Right lobe of liver (tissue), 6 donors: ENCODE results near the gene GPC5. TPM values are rescaled to one million over a fixed set of nuclear protein-coding genes. Genes with fewer than 3 reads are reported as not detected.
"Not testable (repeated sequence)": the region's sequence is repeated elsewhere in the genome, so short reads cannot be mapped to it uniquely, and the experiment has no call there.

Experiments
- ATAC-seq, 4 donors: fragments of 200-7000 bp; cut with Tn5 transposase; one replicate each; pipeline ENCODE4 v1.9.1; 2020; ENCODE audit warnings: mild to moderate bottlenecking in 4 of 4, moderate library complexity in 4 of 4
- DNase-seq, 3 donors: peaks; one replicate each; pipeline ENCODE4 v3.0.0-alpha.2; 2020
- H3K27ac ChIP-seq, 3 donors: fragments of 200-600 bp; one replicate each; pipeline ENCODE4 v1.8.0; 2022
- H3K27me3 ChIP-seq, 2 donors: fragments of 200-600 bp; one replicate each; pipeline ENCODE4 v1.8.0; 2022
- H3K36me3 ChIP-seq, 4 donors: fragments of 200-600 bp; sonication (generic) in 1 of 4; one replicate each; pipeline versions ENCODE4 v1.5.1 to v1.8.0; 2017 to 2022; ENCODE audit warnings: control low read depth in 1 of 4
- H3K4me1 ChIP-seq, 4 donors: fragments of 200-600 bp; sonication (generic) in 1 of 4; one replicate each; pipeline versions ENCODE4 v1.5.1 to v1.8.0; 2017 to 2022; ENCODE audit warnings: control low read depth in 1 of 4
- H3K4me3 ChIP-seq, 3 donors: fragments of 200-600 bp; one replicate each; pipeline ENCODE4 v1.8.0; 2022
- H3K9me3 ChIP-seq, 4 donors: fragments of 200-600 bp; sonication (generic) in 1 of 4; one replicate each; pipeline versions ENCODE4 v1.5.1 to v1.8.0; 2017 to 2022; ENCODE audit warnings: control low read depth in 1 of 4
- POLR2A ChIP-seq: fragments of 450-650 bp; IDR thresholded peaks from one replicate; pipeline ENCODE4 v1.6.1; 2017; ENCODE audit warnings: antibody characterized with exemption, mild to moderate bottlenecking
- WGBS: methylation state at CpG from one replicate; pipeline ENCODE4 v1.1.6; 2018; ENCODE audit warnings: low coverage, low lambda C conversion rate; ENCODE audit not compliant: insufficient coverage; ENCODE audit errors: missing lambda C conversion rate; 5-methylcytosine and 5-hydroxymethylcytosine counted together
- intact Hi-C, 2 donors: fragments of 100-400 bp; cut with DNase I; formaldehyde crosslinking; loops; one replicate each; pipeline versions ENCODE4 v1.11.2 to v1.14.1; 2022
- total RNA-seq, 6 experiments: library from RNA; depleted of rRNA in 2 of 6; stranded (reverse); fragments of >200 nt in 2 of 6; fragmentation: NEBNext Ultra II Directional in 3 of 6; extraction: Animal tissue kit (Norgen Biotek cat#: 25700) in 3 of 6; gene quantifications; one replicate each; pipeline versions ENCODE4 v1.1.0 to v1.2.4, GENCODE V29; 2016 to 2023
- TF ChIP-seq, protein P1 (sequence below), 4 donors: fragments of 200-600 bp in 3 of 4; fragments of 450-650 bp in 1 of 4; IDR thresholded peaks; one replicate each; pipeline versions ENCODE4 v1.5.1 to v1.8.0; 2016 to 2022; ENCODE audit warnings: antibody characterized with exemption in 4 of 4, mild to moderate bottlenecking in 2 of 4
- donor health status: DM: no; HTN: yes; CAD: no.
- donor health status: DM: no; HTN: no; CAD: no.
- donor health status: DM: no; HTN: no; CAD: no.
- donor health status: DM: no; HTN: yes; CAD: no.
- donor health status: DM: no; HTN: yes; CAD: no.

The GPC5 gene
- total RNA-seq, 6 experiments from 2014 or later = 0.12 to 0.99 (median 0.66) TPM

DNA sequence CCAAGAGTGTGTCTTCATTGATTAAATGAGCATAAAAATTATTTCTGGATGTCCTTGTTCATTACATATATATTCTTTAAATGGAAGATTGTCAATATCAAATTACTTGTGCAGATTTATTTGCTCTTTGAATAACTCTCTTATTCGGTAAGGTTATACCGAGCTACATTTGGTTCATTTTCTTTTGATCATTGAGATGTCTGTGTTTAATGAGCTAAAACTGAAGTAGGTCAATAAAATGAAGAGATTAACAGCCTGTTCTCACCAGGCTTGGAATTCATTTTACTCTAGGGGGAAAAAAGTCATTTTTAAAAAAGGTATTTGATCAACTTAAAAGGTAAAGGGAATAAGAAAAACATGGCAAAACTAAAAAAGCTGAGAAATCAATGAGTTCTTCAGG lies 10.6 kb downstream of the GPC5 start:
- H3K4me1 ChIP-seq = no peaks in the 10 kb centered on the region
- no peaks in the 10 kb centered on the region for H3K36me3 ChIP-seq
- TF ChIP-seq, protein P1, sequence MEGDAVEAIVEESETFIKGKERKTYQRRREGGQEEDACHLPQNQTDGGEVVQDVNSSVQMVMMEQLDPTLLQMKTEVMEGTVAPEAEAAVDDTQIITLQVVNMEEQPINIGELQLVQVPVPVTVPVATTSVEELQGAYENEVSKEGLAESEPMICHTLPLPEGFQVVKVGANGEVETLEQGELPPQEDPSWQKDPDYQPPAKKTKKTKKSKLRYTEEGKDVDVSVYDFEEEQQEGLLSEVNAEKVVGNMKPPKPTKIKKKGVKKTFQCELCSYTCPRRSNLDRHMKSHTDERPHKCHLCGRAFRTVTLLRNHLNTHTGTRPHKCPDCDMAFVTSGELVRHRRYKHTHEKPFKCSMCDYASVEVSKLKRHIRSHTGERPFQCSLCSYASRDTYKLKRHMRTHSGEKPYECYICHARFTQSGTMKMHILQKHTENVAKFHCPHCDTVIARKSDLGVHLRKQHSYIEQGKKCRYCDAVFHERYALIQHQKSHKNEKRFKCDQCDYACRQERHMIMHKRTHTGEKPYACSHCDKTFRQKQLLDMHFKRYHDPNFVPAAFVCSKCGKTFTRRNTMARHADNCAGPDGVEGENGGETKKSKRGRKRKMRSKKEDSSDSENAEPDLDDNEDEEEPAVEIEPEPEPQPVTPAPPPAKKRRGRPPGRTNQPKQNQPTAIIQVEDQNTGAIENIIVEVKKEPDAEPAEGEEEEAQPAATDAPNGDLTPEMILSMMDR (IDR thresholded peaks at IDR 0.05) = no peak
- TF ChIP-seq POLR2A = no peak
- DNase-seq (no peak), ATAC-seq (no peak)
- WGBS = 80% methylated on average over 2 of the region's 2 CpGs
- H3K27ac ChIP-seq = no peak overlapping the region
- no peaks in the 10 kb centered on the region for H3K27me3 ChIP-seq
- no peaks in the 10 kb centered on the region for H3K9me3 ChIP-seq
- intact Hi-C loops = no loop called here
- no peak overlapping the region for H3K4me3 ChIP-seq

DNA sequence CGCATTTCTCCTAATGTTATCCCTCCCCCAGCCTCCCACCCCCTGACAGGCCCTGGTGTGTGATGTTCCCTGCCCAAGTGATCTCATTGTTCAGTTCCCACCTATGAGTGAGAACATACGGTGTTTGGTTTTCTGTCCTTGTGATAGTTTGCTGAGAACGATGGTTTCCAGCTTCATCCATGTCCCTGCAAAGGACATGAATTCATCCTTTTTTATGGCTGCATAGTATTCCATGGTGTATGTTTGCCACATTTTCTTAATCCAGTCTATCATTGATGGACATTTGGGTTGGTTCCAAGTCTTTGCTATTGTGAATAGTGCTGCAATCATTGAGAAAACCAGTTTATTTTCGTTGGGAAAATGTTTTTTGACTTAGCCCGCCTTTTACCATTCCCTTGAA lies 18.2 kb downstream of the GPC5 start:
- H3K4me1 ChIP-seq, H3K27me3 ChIP-seq, H3K9me3 ChIP-seq, DNase-seq, intact Hi-C loops, H3K36me3 ChIP-seq, H3K27ac ChIP-seq, H3K4me3 ChIP-seq, ATAC-seq: not testable (repeated sequence)
- 65% methylated on average over 5 of the region's 5 CpGs for WGBS

DNA sequence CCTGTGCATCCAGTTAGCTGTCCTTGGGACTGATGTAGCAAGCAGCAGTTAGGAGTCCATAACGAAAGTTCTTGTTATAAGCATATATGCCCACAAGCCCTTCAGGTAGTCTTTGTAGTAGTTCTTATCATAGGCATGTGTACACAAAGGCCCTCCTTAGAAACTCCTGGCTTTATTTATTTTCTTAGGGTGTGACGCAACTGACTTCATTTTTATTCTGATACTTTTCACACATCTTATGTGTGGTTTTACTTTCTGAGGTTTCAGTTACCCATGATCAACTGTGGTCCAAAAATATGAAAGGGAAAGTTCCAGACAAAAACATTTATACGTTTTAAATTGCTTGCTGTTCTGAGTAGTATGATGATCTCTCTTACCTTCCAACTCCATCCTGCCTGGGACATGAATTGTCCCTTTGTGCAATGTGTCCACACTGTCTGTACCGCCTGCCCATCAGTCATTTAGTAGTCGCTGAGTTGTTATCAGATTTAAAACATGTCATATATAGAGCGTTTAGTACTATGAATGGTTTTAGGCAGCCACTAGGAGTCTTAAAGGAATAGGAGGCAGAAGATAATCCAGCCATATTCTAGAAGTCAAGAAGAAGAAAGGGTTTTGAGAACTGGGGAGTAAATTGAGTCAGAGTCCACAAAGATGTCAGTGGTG lies 19.4 kb downstream of the GPC5 start:
- no peak for ATAC-seq
- intact Hi-C loops = no loop called here

DNA sequence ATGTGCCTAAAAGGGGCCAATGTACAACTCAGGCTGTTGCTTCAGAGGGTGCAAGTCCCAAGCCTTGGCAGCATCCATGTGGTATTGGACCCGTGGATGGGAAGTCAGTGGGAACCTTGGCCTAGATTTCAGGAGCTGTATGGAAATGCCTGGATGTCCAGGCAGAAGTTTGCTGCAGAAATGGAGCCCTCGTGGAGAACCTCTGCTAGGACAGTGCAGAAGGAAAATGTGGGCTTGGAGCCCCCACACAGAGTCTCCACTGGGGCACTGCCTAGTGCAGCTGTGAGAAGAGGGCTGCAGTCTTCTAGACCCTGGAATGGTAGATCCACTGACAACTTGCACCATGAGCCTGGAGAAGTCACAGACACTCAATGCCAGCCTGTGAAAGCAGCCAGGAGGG lies 28.5 kb downstream of the GPC5 start:
- H3K4me1 ChIP-seq = no peaks in the 10 kb centered on the region
- no peaks in the 10 kb centered on the region for H3K27me3 ChIP-seq
- intact Hi-C loops = no loop called here
- H3K27ac ChIP-seq = no peak overlapping the region
- TF ChIP-seq POLR2A = no peak
- TF ChIP-seq, protein P1 (IDR thresholded peaks at IDR 0.05) = no peak
- ATAC-seq (no peak), DNase-seq (no peak)
- H3K9me3 ChIP-seq = no peaks in the 10 kb centered on the region
- H3K4me3 ChIP-seq = no peak overlapping the region
- H3K36me3 ChIP-seq = no peaks in the 10 kb centered on the region
- 17% methylated on average over 1 of the region's 2 CpGs for WGBS

More for the DNA sequence above, 19.4 kb downstream of the GPC5 start:
- Histone ChIP-seq H3K9me3 (no peaks in the 10 kb centered on the region), H3K36me3 (no peaks in the 10 kb centered on the region), H3K27me3 (no peaks in the 10 kb centered on the region), H3K4me3 (no peak overlapping the region), H3K27ac (no peak overlapping the region), H3K4me1 (no peaks in the 10 kb centered on the region)
- no peak for TF ChIP-seq POLR2A
- TF ChIP-seq, protein P1 (IDR thresholded peaks at IDR 0.05) = no peak
- no peak for DNase-seq
- WGBS = 48% methylated on average over 6 of the region's 6 CpGs

DNA sequence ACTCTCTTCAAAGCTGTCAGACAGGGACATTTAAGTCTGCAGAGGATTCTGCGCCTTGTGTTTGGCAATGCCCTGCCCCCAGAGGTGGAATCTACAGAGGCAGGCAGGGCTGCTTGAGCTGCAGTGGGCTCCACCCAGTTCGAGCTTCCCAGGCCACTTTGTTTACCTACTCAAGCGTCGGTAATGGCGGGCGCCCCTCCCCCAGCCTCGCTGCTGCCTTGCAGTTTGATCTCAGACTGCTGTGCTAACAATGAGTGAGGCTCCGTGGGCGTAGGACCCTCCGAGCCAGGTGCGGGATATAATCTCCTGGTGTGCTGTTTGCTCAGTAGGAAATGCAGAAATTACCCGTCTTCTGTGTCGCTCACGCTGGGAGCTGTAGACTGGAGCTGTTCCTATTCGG lies 40.3 kb downstream of the GPC5 start:
- H3K27me3 ChIP-seq, H3K9me3 ChIP-seq, H3K4me1 ChIP-seq, H3K36me3 ChIP-seq, intact Hi-C loops, H3K27ac ChIP-seq, DNase-seq, ATAC-seq, H3K4me3 ChIP-seq: not testable (repeated sequence)
- 71% methylated on average over 11 of the region's 15 CpGs for WGBS
